B cell (primary cell): ENCODE results near the gene CHAF1A. TPM values are rescaled to one million over a fixed set of nuclear protein-coding genes. Genes with fewer than 3 reads are reported as not detected.

Source experiments
- ATAC-seq: fragments of 200-7000 bp; cut with Tn5 transposase; one replicate; pipeline ENCODE4 v1.10.0; 2021; ENCODE audit warnings: low read depth, mild to moderate bottlenecking, moderate number of reproducible peaks, moderate library complexity
- CTCF ChIA-PET: fragments of 350-600 bp; sonication (Branson Sonifier 250); formaldehyde crosslinking; loops from one replicate; lab custom pipeline; 2021; ENCODE audit warnings: antibody characterized with exemption, inconsistent platforms; lab: Charles Lee
- POLR2A ChIA-PET: fragments of 350-600 bp; sonication (Branson Sonifier 250); formaldehyde crosslinking; loops from one replicate; lab custom pipeline; 2021; ENCODE audit warnings: antibody characterized with exemption; lab: Charles Lee
- DNase-seq: peaks from one replicate; pipeline ENCODE4 v3.0.0; 2013
- H2AFZ ChIP-seq: 2 replicates; pipeline ENCODE4 v1.6.1; 2012; ENCODE audit warnings: mild to moderate bottlenecking, low read depth, low read length; ENCODE audit not compliant: insufficient read depth, poor library complexity, severe bottlenecking
- H3K27ac ChIP-seq, 2 donors: 1 replicate in 1 of 2; 2 replicates in 1 of 2; pipeline ENCODE4 v1.5.1; 2012 to 2013; ENCODE audit warnings: low read length in 2 of 2, mild to moderate bottlenecking in 2 of 2, moderate library complexity in 1 of 2
- H3K27me3 ChIP-seq, 4 experiments: fragments of 200-600 bp in 1 of 4; sonication (generic) in 1 of 4; replicated peaks in 1 of 4; 1 replicate in 2 of 4; 2 replicates in 2 of 4; pipeline versions ENCODE4 v1.6.1 to v1.7.0; 2013 to 2016; ENCODE audit warnings: low read length in 3 of 4, mild to moderate bottlenecking in 2 of 4, mixed read lengths in 1 of 4, moderate library complexity in 1 of 4; ENCODE audit not compliant: insufficient read depth in 4 of 4, control insufficient read depth in 3 of 4; ENCODE audit errors: control extremely low read depth in 1 of 4
- H3K36me3 ChIP-seq, 2 experiments: replicated peaks in 1 of 2; 1 replicate in 1 of 2; 2 replicates in 1 of 2; pipeline versions ENCODE4 v1.6.1 to v1.7.1; 2013; ENCODE audit warnings: low read length in 1 of 2; ENCODE audit not compliant: insufficient read depth in 2 of 2, control insufficient read depth in 1 of 2; ENCODE audit errors: control extremely low read depth in 1 of 2, extremely low read depth in 1 of 2
- H3K4me1 ChIP-seq, 2 donors: fragments of 200-600 bp in 1 of 2; sonication (generic) in 1 of 2; 1 replicate in 1 of 2; 2 replicates in 1 of 2; pipeline versions ENCODE4 v1.5.1 to v1.6.1; 2013 to 2017; ENCODE audit warnings: low read length in 2 of 2; ENCODE audit not compliant: control insufficient read depth in 2 of 2, insufficient read depth in 2 of 2
- H3K4me2 ChIP-seq: replicated peaks from 2 replicates; pipeline ENCODE3; 2012; ENCODE audit warnings: mild to moderate bottlenecking, low read depth, low read length; ENCODE audit not compliant: poor library complexity, severe bottlenecking
- H3K4me3 ChIP-seq, 5 experiments: fragments of 200-600 bp in 1 of 5; sonication (generic) in 1 of 5; 1 replicate in 3 of 5; 2 replicates in 2 of 5; pipeline versions ENCODE4 v1.5.1 to v1.7.0; 2011 to 2016; ENCODE audit warnings: low read length in 4 of 5, mild to moderate bottlenecking in 4 of 5, low read depth in 2 of 5, control low read depth in 1 of 5, moderate library complexity in 1 of 5; ENCODE audit not compliant: insufficient read depth in 1 of 5; ENCODE audit errors: control extremely low read depth in 1 of 5, extremely low read depth in 1 of 5
- H3K79me2 ChIP-seq: fragments of 200-600 bp; sonication (generic); one replicate; pipeline ENCODE4 v1.6.0; 2016; ENCODE audit warnings: low read length; ENCODE audit not compliant: control insufficient read depth, insufficient read depth
- H3K9ac ChIP-seq: fragments of 200-600 bp; sonication (generic); 2 replicates; pipeline ENCODE4 v1.6.1; 2017; ENCODE audit warnings: mild to moderate bottlenecking, low read length, moderate library complexity
- H3K9me3 ChIP-seq, 3 donors: one replicate each; pipeline versions ENCODE4 v1.6.1 to v1.7.1; 2013; ENCODE audit warnings: low read length in 2 of 3; ENCODE audit not compliant: control insufficient read depth in 2 of 3, insufficient read depth in 1 of 3; ENCODE audit errors: control extremely low read depth in 1 of 3
- H4K20me1 ChIP-seq: 2 replicates; pipeline ENCODE4 v1.6.0; 2012; ENCODE audit warnings: mild to moderate bottlenecking, low read length; ENCODE audit not compliant: insufficient read depth, control insufficient read depth, poor library complexity, severe bottlenecking
- H3K27ac Mint-ChIP-seq: one replicate; pipeline ENCODE4 v1.8.0; 2021; ENCODE audit warnings: mixed read lengths
- H3K27me3 Mint-ChIP-seq: one replicate; pipeline ENCODE4 v1.8.0; 2021; ENCODE audit warnings: mixed read lengths
- H3K4me1 Mint-ChIP-seq: one replicate; pipeline ENCODE4 v1.8.0; 2021; ENCODE audit warnings: mixed read lengths
- H3K4me3 Mint-ChIP-seq: one replicate; pipeline ENCODE4 v1.8.0; 2021; ENCODE audit warnings: mixed read lengths
- H3K9me3 Mint-ChIP-seq: one replicate; pipeline ENCODE4 v1.8.0; 2022; ENCODE audit warnings: mixed read lengths; ENCODE audit not compliant: insufficient read depth
- EZH2 ChIP-seq: IDR thresholded peaks from 2 replicates; pipeline ENCODE4 v1.6.1; 2012; ENCODE audit warnings: borderline replicate concordance, low read depth, mild to moderate bottlenecking, moderate library complexity, low read length; ENCODE audit not compliant: insufficient read depth, poor library complexity, severe bottlenecking
- WGBS: methylation state at CpG from one replicate; pipeline ENCODE4 v1.1.5; 2013; ENCODE audit warnings: missing lambda C conversion rate; ENCODE audit not compliant: insufficient coverage; 5-methylcytosine and 5-hydroxymethylcytosine counted together
- intact Hi-C: fragments of 100-400 bp; cut with micrococcal nuclease; formaldehyde crosslinking; loops from one replicate; pipeline ENCODE4 v1.10.0; 2022
- polyA plus RNA-seq: library from polyadenylated mRNA; depleted of rRNA; stranded (reverse); fragments of >200 nt; gene quantifications from 2 replicates; pipeline ENCODE4 v1.2.3, GENCODE V29; 2012
- total RNA-seq, 2 donors: library from RNA; stranded (reverse); fragments of 120-200 nt in 1 of 2; gene quantifications; 1 replicate in 1 of 2; 2 replicates in 1 of 2; pipeline versions ENCODE4 v1.2.3 to v1.2.4, GENCODE V29; 2013 to 2022
- TF ChIP-seq, protein P1 (sequence below): fragments of 200-600 bp; IDR thresholded peaks from one replicate; pipeline ENCODE4 v1.8.0; 2022; ENCODE audit warnings: antibody characterized with exemption, mild to moderate bottlenecking

The CHAF1A gene
- total and polyA plus RNA-seq, 2 donors (not counting 1 experiment from before 2014, with no cell fraction given) = 15.1 to 19.7 TPM

DNA sequence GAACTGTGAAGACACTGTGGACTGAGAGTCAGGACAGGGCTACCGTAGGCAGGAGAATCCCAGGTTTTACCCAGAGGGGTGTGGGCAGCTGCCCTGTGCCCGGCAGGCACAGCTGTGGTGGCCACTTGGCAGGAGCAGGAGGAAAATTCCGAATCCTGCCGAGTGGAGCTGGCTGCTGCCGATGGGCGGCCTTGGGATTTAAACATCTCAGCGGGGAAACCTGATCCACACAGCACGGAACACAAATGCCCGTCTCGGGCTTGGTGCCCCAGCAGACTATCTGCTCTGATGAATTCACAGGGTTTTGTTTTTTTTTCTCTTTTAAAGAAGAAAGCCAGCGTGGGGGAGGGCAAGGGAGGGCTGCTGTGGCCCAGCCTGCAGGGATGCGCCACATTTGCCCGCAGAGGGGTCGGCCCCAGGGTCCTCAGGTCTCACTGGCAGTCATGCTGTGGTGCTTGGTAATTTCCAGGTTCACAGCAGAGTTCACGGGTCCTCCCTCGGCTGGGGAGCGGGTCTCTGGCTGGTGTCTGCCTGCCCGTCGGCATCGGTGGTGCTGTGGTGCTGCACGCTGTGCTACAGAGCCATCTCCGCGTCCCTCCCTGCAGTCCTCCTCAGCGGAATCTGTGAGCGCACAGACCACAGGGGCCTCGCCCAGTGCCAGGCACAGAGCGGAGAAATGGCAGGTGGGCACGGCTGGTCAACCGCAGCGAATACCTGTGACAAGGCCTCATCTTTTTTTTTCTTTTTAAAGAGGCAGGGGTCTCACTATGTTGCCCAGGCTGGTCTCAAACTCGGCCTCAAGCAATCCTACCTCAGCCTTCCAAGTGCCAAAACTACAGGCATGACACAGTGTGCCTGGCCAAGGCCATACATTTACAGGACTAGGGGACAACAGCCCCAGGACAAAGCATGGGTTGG is 30.9 kb upstream of the CHAF1A start:
- peaks cover 77% of the 10 kb centered on the region for H3K4me1 Mint-ChIP-seq

More for the DNA sequence above, 30.9 kb upstream of the CHAF1A start:
- CTCF ChIA-PET = interaction anchor here (1.5 kb wide), 1 partner anchor 11 kb away, joined by 5 read pairs; no protein-coding TSS in a partner anchor
- 95% methylated on average over 31 of the region's 31 CpGs for WGBS
- Histone ChIP-seq H3K27ac (peak overlapping the region; percentile 84 to 95), H3K79me2 (peaks cover 59% of the 10 kb centered on the region), H3K36me3 (peaks cover 0 to 9% of the 10 kb centered on the region in 2 experiments), H3K4me2 (peak overlapping the region; percentile 96), H3K27me3 (no peaks in the 10 kb centered on the region), H3K9ac (no peak overlapping the region), H2AFZ (no peak overlapping the region), H3K4me3 (no peak overlapping the region), H3K9me3 (peaks cover 0 to under 1% (median 0%) of the 10 kb centered on the region in 3 donors), H4K20me1 (peaks cover 65% of the 10 kb centered on the region), H3K4me1 (peaks cover 85 to 92% of the 10 kb centered on the region in 2 donors)
- intact Hi-C loops = no loop called here
- ATAC-seq = no peak
- POLR2A ChIA-PET = interaction anchor here (0.6 kb wide), 1 partner anchor 40 kb away, joined by 5 read pairs; no protein-coding TSS in a partner anchor
- no peaks in the 10 kb centered on the region for H3K27me3 Mint-ChIP-seq
- no peak for DNase-seq
- peak overlapping the region; percentile 83 for H3K4me3 Mint-ChIP-seq
- peak overlapping the region; percentile 81 for H3K27ac Mint-ChIP-seq
- no peaks in the 10 kb centered on the region for H3K9me3 Mint-ChIP-seq
- no peak for TF ChIP-seq EZH2
- TF ChIP-seq, protein P1, sequence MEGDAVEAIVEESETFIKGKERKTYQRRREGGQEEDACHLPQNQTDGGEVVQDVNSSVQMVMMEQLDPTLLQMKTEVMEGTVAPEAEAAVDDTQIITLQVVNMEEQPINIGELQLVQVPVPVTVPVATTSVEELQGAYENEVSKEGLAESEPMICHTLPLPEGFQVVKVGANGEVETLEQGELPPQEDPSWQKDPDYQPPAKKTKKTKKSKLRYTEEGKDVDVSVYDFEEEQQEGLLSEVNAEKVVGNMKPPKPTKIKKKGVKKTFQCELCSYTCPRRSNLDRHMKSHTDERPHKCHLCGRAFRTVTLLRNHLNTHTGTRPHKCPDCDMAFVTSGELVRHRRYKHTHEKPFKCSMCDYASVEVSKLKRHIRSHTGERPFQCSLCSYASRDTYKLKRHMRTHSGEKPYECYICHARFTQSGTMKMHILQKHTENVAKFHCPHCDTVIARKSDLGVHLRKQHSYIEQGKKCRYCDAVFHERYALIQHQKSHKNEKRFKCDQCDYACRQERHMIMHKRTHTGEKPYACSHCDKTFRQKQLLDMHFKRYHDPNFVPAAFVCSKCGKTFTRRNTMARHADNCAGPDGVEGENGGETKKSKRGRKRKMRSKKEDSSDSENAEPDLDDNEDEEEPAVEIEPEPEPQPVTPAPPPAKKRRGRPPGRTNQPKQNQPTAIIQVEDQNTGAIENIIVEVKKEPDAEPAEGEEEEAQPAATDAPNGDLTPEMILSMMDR = no peak
